HepG2 (cell line): ENCODE results near the gene THRA. TPM values are rescaled to one million over a fixed set of nuclear protein-coding genes. Genes with fewer than 3 reads are reported as not detected.

Experiments
- CREM ChIP-seq, 2 experiments: sonication (generic) in 1 of 2; formaldehyde crosslinking in 1 of 2; IDR thresholded peaks; 2 replicates each; pipeline versions ENCODE4 v1.4.0 to v1.6.1; 2016 to 2020; ENCODE audit warnings: antibody characterized with exemption in 1 of 2, mild to moderate bottlenecking in 1 of 2, missing genetic modification reagents in 1 of 2
- DMAP1 ChIP-seq: IDR thresholded peaks from 2 replicates; pipeline ENCODE4 v1.6.1; 2016
- FIP1L1 ChIP-seq: fragments of 200-400 bp; formaldehyde crosslinking; IDR thresholded peaks from 2 replicates; pipeline ENCODE4 v1.6.1; 2018; ENCODE audit warnings: low read depth, mild to moderate bottlenecking, low read length, moderate library complexity, borderline replicate concordance; ENCODE audit not compliant: insufficient read depth
- GABPB1 ChIP-seq: IDR thresholded peaks from 2 replicates; pipeline ENCODE4 v1.6.1; 2016; ENCODE audit warnings: mild to moderate bottlenecking, missing genetic modification reagents, moderate library complexity, missing compliant biosample characterization
- KLF12 ChIP-seq: sonication (generic); formaldehyde crosslinking; IDR thresholded peaks from 2 replicates; pipeline ENCODE4 v1.4.0; 2020; ENCODE audit warnings: missing genetic modification reagents, borderline replicate concordance
- NCOR1 ChIP-seq: fragments of 200-600 bp; sonication (generic); IDR thresholded peaks from 2 replicates; pipeline ENCODE4 v1.7.0; 2017; ENCODE audit warnings: antibody characterized with exemption, low read length, borderline replicate concordance
- ONECUT2 ChIP-seq: sonication (generic); formaldehyde crosslinking; IDR thresholded peaks from 2 replicates; pipeline ENCODE4 v1.4.0; 2020; ENCODE audit warnings: missing genetic modification reagents
- PLRG1 ChIP-seq: fragments of 450-650 bp; conservative IDR thresholded peaks from 2 replicates; pipeline ENCODE4 v1.6.1; 2016
- RXRA ChIP-seq: sonication (generic); formaldehyde crosslinking; IDR thresholded peaks from 2 replicates; pipeline ENCODE4 v1.5.1; 2020; ENCODE audit warnings: missing genetic modification reagents
- ZBTB42 ChIP-seq: sonication (generic); formaldehyde crosslinking; IDR thresholded peaks from 2 replicates; pipeline ENCODE4 v1.5.0; 2020; ENCODE audit warnings: mild to moderate bottlenecking, missing genetic modification reagents
- ZFP37 ChIP-seq: sonication (generic); formaldehyde crosslinking; IDR thresholded peaks from 2 replicates; pipeline ENCODE4 v1.4.0; 2020; ENCODE audit warnings: missing genetic modification reagents, borderline replicate concordance
- ZNF12 ChIP-seq: sonication (generic); formaldehyde crosslinking; IDR thresholded peaks from 2 replicates; pipeline ENCODE4 v1.5.0; 2020; ENCODE audit warnings: missing genetic modification reagents
- ZNF468 ChIP-seq: sonication (generic); formaldehyde crosslinking; IDR thresholded peaks from 2 replicates; pipeline ENCODE4 v1.8.0; 2022; ENCODE audit warnings: mild to moderate bottlenecking, moderate library complexity, missing genetic modification reagents
- ZNF766 ChIP-seq: sonication (generic); formaldehyde crosslinking; IDR thresholded peaks from 2 replicates; pipeline ENCODE4 v1.5.0; 2020; ENCODE audit warnings: missing genetic modification reagents, borderline replicate concordance
- ZNF788 ChIP-seq: sonication (generic); formaldehyde crosslinking; IDR thresholded peaks from 2 replicates; pipeline ENCODE4 v1.5.0; 2020; ENCODE audit warnings: mild to moderate bottlenecking, missing genetic modification reagents, borderline replicate concordance
- ZSCAN20 ChIP-seq: sonication (generic); formaldehyde crosslinking; IDR thresholded peaks from 2 replicates; pipeline ENCODE4 v1.4.0; 2020; ENCODE audit warnings: missing genetic modification reagents, mild to moderate bottlenecking, borderline replicate concordance
- polyA plus RNA-seq, 8 experiments: library from polyadenylated mRNA; depleted of rRNA in 3 of 8; stranded (reverse) in 7 of 8; unstranded in 1 of 8; fragments of >200 nt; fragmentation: Illumina TruSeq in 4 of 8; extraction: Trizol in 4 of 8; gene quantifications; 2 replicates each; pipeline versions ENCODE4 v1.2.1 to v1.2.3, GENCODE V29; 2011 to 2016; ENCODE audit warnings: low read depth in 4 of 8, missing spikeins in 1 of 8, mixed read lengths in 1 of 8; ENCODE audit not compliant: insufficient read depth in 1 of 8
- total RNA-seq, 5 experiments: library from RNA; depleted of rRNA; stranded (reverse); fragments of >200 nt; fragmentation: Illumina TruSeq; extraction: Trizol; gene quantifications; 2 replicates each; pipeline ENCODE4 v1.2.3, GENCODE V29; 2016; ENCODE audit warnings: low read depth in 1 of 5
- TF ChIP-seq, protein P1 (sequence below), 2 experiments: sonication (generic) in 1 of 2; formaldehyde crosslinking in 1 of 2; IDR thresholded peaks; 2 replicates each; pipeline versions ENCODE4 v1.4.0 to v1.6.1; 2016 to 2020; ENCODE audit warnings: borderline replicate concordance in 1 of 2, low read depth in 1 of 2, mild to moderate bottlenecking in 1 of 2, missing genetic modification reagents in 1 of 2
- TF ChIP-seq, protein P2 (sequence below): sonication (generic); formaldehyde crosslinking; IDR thresholded peaks from 2 replicates; pipeline ENCODE4 v1.4.0; 2020; ENCODE audit warnings: missing genetic modification reagents, borderline replicate concordance

The THRA gene
- total and polyA plus RNA-seq, 2 of the 13 experiments (the other 11 are each of a cell fraction or from before 2014, with no cell fraction given), result 8.0 to 9.9 TPM

GRCh38 chr17:40100669-40101366, 38.1 kb downstream of the THRA start (continued):
- TF ChIP-seq, protein P1, sequence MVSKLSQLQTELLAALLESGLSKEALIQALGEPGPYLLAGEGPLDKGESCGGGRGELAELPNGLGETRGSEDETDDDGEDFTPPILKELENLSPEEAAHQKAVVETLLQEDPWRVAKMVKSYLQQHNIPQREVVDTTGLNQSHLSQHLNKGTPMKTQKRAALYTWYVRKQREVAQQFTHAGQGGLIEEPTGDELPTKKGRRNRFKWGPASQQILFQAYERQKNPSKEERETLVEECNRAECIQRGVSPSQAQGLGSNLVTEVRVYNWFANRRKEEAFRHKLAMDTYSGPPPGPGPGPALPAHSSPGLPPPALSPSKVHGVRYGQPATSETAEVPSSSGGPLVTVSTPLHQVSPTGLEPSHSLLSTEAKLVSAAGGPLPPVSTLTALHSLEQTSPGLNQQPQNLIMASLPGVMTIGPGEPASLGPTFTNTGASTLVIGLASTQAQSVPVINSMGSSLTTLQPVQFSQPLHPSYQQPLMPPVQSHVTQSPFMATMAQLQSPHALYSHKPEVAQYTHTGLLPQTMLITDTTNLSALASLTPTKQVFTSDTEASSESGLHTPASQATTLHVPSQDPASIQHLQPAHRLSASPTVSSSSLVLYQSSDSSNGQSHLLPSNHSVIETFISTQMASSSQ (IDR thresholded peaks at IDR 0.05; ENCODE audit: low read depth), result peak; percentile 9
- TF ChIP-seq, protein P1 (CRISPR knock-in tag; IDR thresholded peaks at IDR 0.05; ENCODE audit: borderline replicate concordance), result peak; percentile 93
- TF ChIP-seq CREM (IDR thresholded peaks at IDR 0.05) (peak; percentile 91), CREM (CRISPR knock-in tag; IDR thresholded peaks at IDR 0.05) (no peak), PLRG1 (no peak), GABPB1 (CRISPR knock-in tag) (peak; percentile 86), ZBTB42 (CRISPR knock-in tag) (peak; percentile 94; the same call in 1 of the 2 replicates), RXRA (CRISPR knock-in tag) (peak; percentile 100), ZNF766 (CRISPR knock-in tag) (peak; percentile 99), ZFP37 (peak; percentile 99), ZNF12 (CRISPR knock-in tag) (0 out of 2 replicates have a peak, but pooled peaks have one; percentile 73), ZNF468 (peak; percentile 97), ONECUT2 (CRISPR knock-in tag) (peak; percentile 50; the same call in 1 of the 2 replicates), NCOR1 (peak; percentile 100), ZSCAN20 (CRISPR knock-in tag) (peak; percentile 98), FIP1L1 (no peak), KLF12 (CRISPR knock-in tag) (peak; percentile 83; the same call in 1 of the 2 replicates), ZNF788 (CRISPR knock-in tag) (peak; percentile 96; the same call in 1 of the 2 replicates), DMAP1 (CRISPR knock-in tag) (peak; percentile 93)
- TF ChIP-seq, protein P2, sequence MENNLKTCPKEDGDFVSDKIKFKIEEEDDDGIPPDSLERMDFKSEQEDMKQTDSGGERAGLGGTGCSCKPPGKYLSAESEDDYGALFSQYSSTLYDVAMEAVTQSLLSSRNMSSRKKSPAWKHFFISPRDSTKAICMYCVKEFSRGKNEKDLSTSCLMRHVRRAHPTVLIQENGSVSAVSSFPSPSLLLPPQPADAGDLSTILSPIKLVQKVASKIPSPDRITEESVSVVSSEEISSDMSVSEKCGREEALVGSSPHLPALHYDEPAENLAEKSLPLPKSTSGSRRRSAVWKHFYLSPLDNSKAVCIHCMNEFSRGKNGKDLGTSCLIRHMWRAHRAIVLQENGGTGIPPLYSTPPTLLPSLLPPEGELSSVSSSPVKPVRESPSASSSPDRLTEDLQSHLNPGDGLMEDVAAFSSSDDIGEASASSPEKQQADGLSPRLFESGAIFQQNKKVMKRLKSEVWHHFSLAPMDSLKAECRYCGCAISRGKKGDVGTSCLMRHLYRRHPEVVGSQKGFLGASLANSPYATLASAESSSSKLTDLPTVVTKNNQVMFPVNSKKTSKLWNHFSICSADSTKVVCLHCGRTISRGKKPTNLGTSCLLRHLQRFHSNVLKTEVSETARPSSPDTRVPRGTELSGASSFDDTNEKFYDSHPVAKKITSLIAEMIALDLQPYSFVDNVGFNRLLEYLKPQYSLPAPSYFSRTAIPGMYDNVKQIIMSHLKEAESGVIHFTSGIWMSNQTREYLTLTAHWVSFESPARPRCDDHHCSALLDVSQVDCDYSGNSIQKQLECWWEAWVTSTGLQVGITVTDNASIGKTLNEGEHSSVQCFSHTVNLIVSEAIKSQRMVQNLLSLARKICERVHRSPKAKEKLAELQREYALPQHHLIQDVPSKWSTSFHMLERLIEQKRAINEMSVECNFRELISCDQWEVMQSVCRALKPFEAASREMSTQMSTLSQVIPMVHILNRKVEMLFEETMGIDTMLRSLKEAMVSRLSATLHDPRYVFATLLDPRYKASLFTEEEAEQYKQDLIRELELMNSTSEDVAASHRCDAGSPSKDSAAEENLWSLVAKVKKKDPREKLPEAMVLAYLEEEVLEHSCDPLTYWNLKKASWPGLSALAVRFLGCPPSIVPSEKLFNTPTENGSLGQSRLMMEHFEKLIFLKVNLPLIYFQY (CRISPR knock-in tag), result peak; percentile 92; the same call in 1 of the 2 replicates
